GM18517 (cell line): Measurements from ENCODE around the gene MOB3A.

Experiments
- ATAC-seq: cut with Tn5 transposase; IDR thresholded peaks from one replicate; pipeline ENCODE4 v1.9.1; 2021; ENCODE audit warnings: mild to moderate bottlenecking, moderate library complexity; ENCODE audit not compliant: unreplicated experiment

MOB3A gene

GRCh38 chr19:2060884-2061494 is 35.1 kb downstream of the MOB3A start:
- peak; percentile 32 for ATAC-seq

DNA sequence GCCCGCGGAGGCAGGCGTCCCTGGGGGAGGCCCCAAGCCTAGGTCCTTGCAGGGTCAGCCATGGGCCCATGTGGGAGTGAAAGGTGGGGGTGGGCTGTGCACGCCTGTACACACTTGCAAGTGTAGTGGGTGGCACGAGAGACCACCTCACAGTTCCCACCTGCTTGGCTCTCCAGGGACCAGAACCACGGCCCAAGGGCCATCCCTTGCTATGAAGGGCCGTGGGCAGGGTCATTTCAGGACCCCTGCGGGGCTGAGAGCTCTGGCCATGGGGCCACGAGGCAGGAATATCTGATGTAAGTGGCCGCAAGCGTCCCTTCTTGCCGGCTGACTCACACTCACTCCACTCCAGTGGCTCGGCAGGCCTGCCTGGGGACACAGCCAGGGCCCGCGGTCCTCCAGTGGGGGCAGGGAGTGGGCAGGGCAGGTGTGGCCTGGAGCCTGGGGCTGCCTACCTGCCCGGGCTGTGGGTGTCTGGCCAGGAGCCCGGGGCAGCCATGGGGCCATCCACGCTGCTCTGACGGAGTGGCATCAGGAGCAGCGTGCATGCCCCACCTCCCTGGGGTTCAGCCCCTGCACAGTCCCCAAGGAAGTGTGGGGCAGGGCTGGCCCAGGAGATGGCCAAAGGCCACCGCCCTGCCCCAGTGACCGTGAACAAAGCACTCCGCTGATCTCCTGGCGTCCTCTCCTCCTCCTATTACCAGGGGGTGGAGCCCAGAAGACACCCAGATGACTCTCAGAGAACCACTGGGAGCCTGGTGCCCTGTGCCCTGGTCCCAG is 36.5 kb downstream of the MOB3A start:
- no peak for ATAC-seq

DNA sequence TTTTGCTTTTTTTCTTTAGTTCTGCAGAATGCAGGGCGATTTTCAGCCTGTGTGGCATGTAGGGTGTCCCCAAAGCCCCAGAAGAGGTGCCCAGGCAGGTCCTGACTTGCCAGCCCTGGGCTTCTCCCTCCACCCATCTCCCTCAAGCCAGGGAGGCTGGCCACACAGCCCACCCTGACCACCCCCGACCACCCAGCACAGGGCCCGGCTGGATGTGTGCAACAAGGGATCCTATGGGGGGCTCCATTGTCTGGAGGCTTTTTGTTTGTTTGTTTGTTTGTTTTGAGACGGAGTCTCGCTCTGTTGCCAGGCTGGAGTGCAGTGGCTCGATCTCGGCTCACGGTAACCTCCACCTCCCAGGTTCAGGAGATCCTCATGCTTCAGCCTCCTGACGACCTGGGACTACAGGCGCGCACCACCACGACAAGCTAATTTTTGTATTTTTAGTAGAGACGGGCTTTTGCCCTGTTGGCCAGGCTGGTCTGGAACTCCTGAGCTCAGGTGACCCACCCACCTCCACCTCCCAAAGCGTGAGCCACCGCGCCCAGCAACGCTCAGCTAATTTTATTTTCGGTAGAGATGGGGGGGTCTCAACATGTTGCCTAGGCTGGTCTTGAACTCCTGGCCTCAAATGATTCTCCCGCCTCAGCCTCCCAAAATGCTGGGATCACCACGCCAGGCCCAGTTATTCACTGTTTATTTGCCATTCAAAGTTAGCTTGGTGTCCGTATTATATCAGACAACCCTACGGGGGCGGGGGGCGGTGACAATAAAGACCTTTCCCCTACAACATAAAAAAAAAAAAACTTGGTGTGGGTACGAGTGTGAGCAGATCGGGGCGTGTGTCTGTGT is 37.3 kb downstream of the MOB3A start:
- ATAC-seq: no peak

- ATAC-seq: no peak
These were observed 38.3 kb downstream of the MOB3A start for GRCh38 chr19:2057484-2058469.

DNA sequence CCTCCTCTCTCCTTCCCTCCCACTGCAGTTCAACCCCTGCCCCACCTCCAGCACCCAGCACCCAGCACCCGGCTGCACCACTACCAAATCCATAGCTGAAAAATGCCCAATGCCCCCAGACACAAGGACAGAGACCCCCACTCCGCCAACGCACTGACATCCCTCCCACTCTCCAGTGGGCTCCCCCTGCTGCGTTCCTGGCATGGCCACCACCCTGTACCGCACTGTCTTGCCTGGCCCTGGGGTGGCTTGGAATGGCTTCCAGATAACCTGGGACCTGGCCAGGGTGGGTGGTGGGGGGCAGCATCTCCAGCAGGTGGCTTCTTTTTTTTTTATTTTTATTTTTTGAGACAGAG is 39.3 kb downstream of the MOB3A start:
- ATAC-seq: no peak

DNA sequence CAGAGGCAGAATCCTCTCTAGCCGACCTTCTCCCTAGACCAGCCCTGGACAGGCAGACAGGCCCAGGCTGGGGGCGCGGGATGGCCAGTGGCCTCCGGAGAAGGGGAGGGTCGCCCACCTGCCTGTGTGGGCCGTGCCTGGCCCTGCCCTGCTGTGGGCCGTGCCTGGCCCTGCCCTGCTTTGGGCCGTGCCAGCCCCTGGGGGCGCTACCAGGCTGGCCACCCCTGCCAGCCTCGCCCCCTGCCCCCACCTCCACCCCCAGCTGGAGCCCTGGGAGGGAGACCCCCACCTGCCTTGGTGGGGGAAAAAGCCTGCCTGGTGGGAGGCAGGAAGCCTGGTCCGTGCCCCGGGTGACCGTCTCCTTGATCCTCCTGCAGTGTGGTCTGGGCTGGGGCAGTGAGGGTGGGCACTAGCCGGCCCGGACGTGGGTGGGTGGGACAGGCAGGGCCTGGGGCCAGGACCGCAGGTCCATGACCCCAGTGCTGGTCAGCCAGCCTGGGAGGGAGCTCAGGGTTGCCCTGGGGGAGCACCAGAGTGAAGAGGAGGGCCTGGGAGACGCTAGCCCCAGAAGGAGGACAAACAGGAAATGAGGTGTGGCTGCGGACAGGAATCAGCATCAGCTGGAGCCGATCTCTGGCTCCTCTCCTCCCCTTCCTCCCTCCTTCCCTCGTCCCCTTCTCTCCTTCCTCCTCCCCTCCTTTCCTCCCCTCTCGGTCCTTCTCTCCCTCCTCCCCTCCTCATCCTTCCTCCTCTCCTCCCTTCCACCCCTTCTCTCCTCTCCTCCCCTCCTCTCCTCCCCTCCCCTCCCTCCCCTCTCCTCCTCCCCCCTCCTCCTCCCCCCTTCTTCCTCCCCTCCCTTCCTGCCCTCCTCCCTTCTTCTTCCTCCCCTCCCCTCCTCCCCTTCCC is 39.9 kb downstream of the MOB3A start:
- ATAC-seq: no peak

DNA sequence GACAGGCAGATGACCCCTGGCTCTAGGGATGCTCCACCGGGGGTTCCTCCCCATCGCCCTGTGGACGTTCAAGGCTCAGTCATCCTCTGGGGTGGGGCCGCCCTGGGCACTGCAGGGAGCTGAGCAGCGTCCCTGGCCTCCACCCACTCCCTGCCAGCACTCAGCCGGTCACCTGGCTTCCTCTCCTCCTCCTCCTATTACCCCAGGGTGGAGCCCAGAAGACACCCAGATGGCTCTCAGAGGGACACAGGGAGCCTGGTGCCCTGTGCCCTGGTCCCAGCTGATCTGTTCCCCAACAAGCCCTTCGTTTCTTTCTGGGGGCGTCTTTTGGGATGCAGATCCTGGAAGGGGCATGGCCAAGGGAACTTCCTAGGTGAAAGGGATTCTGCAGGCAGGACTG is 41.4 kb downstream of the MOB3A start:
- ATAC-seq: no peak

GRCh38 chr19:2053601-2054389 is 42.3 kb downstream of the MOB3A start:
- no peak for ATAC-seq

- ATAC-seq: no peak
These were observed 44.1 kb downstream of the MOB3A start for GRCh38 chr19:2051773-2052704.

- peak; percentile 40 for ATAC-seq
These were observed 44.9 kb downstream of the MOB3A start, which contains the start of gene MKNK2 for GRCh38 chr19:2050991-2051772. Gene MKNK2, minus strand, starts transcription at chr19:2051244. Its CDS starts 393 bp downstream, at chr19:2050851.

DNA sequence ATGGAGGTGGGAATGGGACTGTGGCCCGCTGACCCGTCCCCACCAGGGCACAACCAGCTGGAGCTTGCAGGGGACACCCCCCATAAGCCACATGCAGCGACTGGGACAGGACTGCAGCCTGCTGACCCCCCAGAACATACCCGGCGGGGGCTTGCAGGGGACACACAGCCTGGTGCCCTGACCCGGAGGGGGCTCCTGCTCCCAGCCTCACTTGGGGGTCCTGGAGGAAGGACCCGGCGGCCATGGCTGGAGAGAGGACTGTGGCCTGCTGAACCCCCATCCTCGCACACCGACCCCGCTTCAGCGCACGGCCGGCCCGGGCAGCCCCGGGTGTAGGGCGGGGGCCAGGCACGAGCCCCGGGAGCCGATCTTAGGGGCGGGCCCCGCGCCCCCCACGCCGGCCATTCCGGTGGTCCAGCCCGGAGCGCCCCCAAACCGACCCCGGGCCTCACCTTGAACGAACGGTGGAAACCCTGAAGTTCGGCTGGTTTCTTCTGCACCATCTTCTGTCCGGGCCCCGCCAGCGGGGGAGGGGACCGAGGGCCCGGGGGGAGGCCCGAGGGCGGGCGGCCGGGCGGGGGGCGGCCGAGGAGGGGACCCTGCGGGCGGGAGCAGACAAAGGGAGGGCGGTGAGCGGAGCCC is 45.7 kb downstream of the MOB3A start:
- peak; percentile 5 for ATAC-seq

- no peak for ATAC-seq
These were observed 46.3 kb downstream of the MOB3A start for GRCh38 chr19:2049741-2050348.

DNA sequence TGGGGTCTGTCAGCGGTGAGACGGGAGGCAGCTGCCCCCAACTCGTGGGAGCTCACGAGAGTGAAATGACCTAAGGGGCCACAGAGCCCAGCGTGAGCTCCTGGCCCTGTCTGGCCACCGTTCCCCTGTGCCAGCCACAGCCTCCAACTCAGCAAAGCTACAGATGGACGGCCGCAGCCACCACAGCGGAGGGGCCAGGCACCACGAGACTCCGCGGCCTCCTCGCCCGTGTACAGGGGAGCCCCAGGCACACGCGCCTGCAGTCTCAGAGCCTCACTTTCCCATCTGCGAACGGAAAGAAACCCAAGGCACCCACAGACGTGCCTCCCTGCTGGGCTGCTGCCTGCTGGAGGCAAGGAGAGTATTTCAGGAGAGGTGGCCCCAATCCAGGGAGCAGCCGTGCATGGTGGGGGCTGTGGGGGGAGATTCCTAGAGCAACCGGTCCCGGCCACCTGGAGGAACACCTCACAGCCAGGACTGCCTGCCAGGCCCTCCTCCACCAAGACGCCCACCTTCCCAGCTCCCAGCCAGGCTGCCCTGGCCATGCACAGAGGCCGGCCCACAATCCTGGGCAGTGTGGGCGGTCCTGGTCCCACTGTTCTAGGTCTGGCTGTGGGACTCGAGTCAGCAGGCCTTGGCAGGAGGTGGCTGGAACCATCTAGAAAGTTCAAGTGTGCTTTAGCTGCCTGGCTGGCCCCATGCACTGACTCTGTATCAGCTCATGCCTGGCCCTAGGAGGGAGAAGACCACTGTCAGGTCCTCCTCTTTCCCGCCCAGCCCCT is 47.0 kb downstream of the MOB3A start:
- ATAC-seq: no peak

GRCh38 chr19:2048104-2048958 is 47.8 kb downstream of the MOB3A start:
- ATAC-seq: no peak
